ENCODE results near the gene CETP.

CETP gene, protein sequence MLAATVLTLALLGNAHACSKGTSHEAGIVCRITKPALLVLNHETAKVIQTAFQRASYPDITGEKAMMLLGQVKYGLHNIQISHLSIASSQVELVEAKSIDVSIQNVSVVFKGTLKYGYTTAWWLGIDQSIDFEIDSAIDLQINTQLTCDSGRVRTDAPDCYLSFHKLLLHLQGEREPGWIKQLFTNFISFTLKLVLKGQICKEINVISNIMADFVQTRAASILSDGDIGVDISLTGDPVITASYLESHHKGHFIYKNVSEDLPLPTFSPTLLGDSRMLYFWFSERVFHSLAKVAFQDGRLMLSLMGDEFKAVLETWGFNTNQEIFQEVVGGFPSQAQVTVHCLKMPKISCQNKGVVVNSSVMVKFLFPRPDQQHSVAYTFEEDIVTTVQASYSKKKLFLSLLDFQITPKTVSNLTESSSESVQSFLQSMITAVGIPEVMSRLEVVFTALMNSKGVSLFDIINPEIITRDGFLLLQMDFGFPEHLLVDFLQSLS

DNA sequence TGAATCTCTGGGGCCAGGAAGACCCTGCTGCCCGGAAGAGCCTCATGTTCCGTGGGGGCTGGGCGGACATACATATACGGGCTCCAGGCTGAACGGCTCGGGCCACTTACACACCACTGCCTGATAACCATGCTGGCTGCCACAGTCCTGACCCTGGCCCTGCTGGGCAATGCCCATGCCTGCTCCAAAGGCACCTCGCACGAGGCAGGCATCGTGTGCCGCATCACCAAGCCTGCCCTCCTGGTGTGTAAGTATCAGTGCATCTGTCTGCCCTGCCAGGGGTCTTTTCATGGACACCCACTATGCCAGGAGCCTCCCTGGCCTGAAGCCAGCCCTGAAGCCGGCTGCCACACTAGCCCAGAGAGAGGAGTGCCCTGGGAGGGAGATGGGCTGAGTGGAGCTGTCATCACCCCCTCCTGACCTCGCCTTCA, at the start of gene CETP:
CETP (plus strand) TSS at position 100 of the 431 bp plus-strand sequence; CDS start at position 130, 30 bp downstream.
- DNase-seq (ENCODE audit: low read depth in 3 of 3), result no peak

DNA sequence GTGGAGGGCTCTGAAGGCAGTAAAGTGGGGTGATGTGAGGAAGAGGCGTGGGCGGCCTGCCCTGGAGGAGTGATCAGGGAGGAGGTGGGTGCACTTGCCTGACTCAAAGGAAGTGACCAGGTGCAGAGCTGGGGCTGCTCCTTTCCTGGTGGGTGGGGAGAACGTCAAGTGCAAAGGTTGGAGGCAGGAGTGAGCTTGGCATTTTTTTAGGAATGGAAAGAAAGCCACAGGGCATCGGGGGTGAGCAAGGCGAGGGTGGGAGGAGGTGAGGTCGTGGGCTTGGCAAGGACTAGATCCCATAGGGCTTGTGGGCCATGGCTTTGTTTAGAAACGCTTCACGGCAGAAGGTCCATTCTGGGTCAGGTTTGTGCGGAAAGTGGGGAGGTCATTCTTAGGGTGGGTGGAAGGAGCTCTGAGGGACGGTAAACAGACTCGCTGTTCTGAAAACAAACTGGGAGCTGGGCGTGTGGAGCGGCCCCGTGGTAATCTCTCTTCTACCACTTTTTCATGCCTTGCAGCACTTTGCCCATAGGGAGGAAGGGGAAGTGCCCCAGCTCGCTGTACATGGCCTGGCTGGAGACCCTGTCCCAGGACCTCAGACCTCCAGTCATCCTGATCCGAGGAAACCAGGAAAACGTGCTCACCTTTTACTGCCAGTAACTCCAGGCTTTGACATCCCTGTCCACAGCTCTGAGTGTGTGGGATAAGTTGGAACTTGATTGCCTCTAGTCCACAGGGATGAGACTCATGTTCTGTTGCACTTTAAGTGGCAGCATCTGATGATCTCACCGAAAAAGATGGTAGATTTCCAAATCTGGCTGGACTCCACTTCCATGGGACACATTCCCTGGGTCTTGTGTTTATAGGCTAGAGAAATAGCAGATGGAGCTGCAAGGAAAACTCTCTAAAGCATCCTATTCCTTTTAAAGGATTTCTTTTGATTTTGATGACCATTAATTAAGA, 48.7 kb upstream of the CETP start:
- no peak for DNase-seq (ENCODE audit: low read depth in 3 of 3)

DNA sequence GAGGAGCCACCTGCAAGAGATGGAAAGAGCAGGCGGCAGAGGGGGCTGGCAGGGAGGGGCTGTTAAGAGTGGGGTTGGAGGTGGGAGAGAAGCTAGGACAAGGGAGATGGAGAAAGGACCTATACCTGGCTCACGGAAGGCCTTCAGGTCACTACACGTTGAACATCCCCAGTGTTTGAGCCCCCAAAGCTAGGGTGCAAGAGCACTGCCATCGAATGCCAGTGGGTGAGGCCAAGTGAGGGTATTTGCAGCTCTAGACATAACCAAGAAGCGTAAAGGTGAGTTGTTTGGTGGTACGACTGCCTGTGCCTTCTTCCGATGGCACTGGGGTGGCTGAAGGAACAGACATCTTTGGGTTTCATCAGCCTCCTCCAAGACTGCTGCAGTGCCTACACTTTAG, 46.9 kb upstream of the CETP start:
- no peak for DNase-seq (ENCODE audit: low read depth in 3 of 3)

DNA sequence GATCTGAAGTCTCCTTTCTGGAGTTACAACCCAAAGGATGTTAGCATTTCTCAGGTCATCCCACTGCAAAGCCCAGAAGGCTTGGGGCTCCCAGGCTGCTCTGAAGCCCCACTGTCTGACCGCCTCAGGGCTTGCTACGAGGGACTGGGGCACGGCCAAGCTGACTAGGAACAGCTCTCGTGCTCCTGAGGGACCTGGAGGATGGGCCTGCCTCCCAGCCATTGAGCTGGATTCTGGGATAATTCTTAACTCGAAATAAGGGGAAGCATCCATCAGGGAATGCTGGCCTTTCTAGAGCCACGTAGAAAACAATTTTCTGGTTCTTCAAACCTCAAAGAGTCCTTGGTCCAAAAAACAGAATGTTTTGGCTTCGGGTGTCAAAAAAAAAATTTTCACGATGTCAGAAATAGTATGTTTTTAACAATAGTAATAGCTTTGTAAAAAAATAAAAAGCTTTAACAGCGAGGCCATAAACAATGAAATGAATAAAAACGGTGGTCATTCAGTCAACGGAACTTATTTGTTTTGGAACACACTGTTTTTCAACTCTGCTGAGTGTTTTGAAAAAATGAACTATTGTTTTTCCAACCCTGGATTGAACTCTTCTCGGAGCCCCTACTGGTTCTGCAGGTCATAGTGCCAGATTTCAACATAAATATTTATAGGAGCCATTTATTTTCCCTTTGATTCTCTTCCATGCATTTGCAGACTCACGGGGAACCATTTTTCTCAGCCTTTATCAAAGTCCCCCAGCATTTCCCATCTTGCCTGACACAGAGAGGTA, 46.2 kb upstream of the CETP start:
- no peak for DNase-seq (ENCODE audit: low read depth in 3 of 3)

DNA sequence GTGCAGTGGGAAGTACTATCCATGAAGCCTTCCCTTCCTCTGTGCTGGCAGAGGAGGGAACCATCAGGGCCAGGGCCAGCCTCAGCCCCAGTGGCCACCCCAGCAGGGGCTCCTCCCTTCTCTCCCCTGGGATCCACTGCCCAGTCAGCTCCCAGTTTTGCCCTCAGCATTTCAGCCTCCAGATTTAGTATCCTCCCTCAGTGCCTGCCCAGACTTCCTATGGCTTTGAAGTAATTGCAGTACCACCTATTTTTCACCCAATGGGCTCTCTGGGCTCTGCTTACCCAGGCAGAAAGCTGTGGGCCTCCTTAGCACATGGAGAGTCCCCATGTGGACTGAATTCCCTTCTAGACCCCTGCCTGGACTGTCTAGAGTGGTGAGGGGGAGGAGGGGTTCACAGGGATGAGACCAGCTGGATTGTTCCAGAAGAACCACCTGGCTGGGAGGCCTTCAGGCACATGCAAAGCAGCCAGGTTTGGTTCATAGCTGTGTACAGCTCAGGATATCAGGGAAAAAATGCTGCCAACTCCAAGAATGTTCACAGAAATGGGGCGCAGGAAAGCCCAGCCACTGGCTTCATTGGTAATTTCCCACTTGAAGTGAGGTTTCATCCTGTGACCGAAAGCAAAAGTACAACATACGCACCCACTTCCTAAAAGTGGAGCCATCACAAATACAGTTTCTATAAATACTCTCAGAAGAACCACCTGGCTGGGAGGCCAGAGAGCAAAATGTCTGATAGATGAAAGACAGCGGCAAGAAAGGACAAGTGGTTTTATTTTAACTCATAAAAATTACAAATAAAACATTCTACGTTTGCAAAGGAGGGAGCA, 45.0 kb upstream of the CETP start:
- DNase-seq (ENCODE audit: low read depth in 3 of 3), result peak in 1 of 3 experiments; percentile 16

DNA sequence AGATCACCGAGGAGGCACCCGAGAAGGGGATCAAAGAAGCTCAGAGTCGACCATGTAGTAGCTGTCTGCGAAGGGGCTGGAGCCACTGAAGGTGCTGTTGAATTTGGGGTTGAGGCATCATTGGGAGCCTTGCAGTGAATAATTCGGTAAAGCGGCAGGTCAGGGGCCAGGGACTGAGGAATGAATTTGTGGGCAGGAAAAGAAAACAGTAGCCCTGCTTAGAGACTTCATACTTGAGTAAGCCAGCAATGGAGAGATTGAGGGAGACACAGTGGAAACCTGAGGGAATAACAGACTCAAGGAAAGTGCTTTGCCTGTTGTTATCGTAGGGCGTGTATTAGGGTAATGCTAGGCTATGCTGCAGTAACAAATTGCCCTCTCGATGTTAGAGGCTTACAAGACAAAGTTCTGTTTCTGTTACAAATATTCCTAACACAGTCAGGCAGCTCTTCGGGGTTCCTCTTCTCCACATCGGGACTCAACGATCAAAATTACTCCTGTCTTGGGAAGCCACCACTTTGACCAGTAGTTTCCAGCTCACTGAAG, 43.2 kb upstream of the CETP start:
- DNase-seq (ENCODE audit: low read depth in 3 of 3), result no peak

DNA sequence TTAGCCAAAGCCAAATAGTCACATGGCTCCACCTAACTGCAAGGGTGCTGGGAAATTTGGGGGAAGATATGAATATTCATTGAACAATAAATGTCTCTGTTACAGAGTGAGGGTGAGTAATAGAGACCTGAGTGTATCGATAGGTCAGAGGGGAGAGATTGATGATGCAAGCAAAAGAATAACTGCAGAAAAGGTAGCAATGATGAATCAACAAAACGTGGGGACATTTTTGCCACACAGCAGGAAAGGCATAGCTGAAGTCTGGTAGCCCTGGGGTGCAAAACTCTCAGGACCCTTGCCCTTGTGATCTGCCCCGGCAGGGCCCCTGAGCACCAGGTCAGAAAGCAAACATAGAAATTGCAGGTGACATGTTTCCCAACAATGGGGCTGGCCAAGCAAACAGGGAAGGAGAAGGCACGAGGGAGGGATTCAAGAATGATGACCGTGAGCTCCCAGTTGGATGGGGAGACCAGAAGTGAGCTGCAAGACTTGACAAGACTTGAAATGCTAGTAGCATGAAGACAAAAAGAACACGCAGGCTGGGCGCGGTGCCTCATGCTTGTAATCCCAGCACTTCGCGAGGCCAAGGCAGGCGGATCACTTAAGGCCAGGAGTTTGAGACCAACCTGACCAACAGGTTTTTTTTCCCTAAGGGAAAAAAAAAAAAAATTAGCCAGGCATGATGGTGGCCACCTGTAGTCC, 42.5 kb upstream of the CETP start:
- no peak for DNase-seq (ENCODE audit: low read depth in 3 of 3)

DNA sequence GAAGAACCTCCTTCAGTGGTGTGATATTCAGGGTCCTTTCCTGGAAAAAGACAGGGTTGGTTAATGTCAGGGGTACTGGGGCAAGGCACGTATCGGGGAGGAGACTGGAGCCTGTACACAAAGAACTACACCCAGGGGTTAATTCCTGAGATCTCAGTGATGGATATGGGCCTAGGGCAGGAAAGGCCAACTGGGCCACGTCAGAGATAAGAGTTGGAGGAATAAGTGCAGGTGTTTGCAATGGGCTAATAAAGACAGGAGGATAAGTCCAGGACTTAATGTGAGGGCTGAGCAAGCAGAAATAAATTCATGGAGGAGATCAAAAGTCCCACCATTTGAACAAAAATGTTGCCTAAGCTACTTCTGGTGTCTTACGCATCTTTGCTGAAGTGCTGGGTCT, 40.2 kb upstream of the CETP start:
- no peak for DNase-seq (ENCODE audit: low read depth in 3 of 3)

DNA sequence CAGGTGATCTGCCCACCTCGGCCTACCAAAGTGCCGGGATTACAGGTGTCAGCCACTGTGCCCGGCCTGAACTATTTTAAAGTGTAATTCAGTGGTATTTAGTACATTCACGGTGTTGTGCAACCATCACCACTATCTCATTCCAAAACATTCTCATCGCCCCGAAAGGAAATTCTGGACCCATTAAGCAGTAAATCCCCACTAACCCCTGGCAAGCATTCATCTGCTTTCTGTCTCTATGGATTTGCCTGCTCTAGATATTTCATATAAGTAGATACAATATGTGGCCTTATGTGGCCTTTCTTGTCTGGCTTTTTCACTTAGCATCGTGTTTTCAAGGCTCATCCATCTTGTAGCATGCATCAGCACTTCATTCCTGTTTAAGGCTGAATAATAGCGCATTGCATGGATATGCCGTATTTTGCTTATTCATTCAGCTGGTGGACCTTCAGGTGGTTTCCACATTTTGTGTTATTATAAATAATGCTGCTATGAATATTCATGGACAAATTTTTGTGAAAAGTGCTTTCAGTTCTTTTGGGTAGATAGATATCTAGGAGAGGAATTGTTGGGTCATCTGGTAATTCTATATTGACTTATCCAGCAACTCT, 38.2 kb upstream of the CETP start:
- DNase-seq (ENCODE audit: low read depth in 3 of 3), result no peak

DNA sequence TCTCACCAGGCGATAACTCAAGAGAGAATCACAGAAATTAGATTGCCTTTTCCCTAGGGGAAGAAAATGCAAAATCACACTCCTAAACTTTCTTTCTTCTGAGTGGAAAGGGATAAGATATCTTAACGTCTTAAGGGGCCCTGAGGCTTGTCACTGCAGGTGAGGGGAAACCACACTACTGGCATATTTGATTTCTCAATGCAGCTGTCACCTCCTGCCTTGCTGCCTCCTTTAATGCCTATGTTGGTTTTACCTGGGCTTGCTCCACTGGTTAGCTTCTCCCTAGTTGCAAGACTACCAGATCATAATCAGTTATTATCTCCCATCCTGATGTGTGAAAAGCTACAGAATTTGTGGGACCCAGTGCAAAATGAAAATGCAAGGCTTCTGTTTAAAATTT, 34.3 kb upstream of the CETP start:
- DNase-seq (ENCODE audit: low read depth in 3 of 3), result no peak

DNA sequence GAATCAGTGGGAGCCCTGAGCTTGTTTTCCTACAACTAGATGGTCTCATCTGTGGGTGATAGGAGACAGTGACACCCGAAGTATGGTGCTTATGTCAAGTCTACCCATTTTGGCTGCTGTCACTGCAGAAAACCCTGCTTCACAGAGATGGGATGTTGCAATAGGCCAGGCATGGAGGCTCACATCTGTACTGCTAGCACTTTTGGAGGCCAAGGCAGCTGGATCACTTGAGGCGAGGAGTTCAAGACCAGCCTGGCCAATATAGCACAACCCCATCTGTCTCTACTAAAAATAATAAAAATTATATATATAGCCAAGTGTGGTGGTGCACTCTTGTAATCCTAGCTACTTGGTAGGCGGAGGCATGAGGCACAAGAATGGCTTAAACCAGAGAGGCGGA, 32.1 kb upstream of the CETP start:
- DNase-seq (ENCODE audit: low read depth in 3 of 3), result no peak

DNA sequence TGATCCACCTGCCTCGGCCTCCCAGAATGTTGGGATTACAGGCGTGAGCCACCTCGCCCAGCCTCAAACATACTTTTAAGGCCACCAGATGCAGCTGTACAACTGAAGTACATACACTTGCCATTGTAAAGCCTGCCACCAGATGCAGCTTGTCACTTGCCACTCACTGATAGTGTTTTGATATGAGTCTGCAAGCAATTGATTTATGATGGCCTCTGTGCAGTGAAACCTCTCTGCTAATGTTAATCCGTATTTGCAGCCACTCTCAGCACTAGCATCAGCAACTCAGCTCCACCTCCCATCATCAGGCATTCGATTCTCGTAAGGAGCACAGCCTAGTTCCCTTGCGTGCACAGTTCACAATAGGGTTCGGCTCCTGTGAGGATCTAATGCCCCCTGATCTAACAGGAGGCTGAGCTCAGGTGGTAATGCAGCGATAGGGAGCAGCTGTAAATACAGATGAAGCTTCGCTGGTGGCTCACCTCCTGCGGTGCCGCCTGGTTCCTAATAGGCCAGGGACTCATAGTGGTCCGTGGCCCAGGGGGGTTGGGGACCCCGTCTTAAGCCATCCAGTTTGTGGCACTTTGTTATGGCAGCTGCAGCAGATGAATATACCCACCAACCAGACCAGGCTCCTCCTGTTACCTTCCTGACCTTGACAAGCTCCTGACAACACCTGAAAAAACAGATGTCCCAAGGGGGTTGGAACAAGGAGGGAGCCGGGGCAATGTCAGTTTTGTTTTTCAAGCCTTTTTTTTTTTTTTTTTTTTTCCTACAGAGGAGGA, 31.1 kb upstream of the CETP start:
- DNase-seq (ENCODE audit: low read depth in 3 of 3), result no peak

DNA sequence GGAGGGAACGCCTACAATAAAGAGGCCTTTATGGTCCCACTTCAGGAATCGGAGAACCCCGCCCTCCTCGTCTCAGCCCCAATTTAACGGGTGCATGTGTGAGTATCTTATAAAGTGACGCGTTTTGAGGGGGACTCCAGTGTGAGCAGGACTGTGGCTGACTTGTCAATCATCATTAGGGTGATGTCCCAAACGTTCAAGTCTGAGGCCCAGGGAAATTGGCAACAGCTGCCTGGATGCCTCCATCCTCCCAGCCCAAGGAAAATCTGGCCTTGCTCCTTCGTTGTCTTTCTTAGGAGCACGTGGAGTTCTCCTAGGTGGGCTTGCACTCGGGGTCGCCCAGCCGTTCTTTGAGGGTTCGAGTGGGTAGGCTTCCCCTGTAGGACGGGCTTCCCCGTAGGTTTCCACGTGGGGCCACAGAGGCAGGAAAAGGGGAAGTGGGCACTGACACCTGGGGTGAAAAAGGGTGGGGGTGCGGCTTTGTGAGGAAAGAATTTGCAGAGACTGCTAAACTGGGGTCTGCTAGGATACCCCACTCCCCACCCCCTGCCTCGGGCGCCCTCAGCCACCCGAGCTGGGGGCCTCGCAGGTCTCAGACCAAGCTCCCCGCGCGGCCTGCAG, 30.4 kb upstream of the CETP start:
- no peak for DNase-seq (ENCODE audit: low read depth in 3 of 3)

DNA sequence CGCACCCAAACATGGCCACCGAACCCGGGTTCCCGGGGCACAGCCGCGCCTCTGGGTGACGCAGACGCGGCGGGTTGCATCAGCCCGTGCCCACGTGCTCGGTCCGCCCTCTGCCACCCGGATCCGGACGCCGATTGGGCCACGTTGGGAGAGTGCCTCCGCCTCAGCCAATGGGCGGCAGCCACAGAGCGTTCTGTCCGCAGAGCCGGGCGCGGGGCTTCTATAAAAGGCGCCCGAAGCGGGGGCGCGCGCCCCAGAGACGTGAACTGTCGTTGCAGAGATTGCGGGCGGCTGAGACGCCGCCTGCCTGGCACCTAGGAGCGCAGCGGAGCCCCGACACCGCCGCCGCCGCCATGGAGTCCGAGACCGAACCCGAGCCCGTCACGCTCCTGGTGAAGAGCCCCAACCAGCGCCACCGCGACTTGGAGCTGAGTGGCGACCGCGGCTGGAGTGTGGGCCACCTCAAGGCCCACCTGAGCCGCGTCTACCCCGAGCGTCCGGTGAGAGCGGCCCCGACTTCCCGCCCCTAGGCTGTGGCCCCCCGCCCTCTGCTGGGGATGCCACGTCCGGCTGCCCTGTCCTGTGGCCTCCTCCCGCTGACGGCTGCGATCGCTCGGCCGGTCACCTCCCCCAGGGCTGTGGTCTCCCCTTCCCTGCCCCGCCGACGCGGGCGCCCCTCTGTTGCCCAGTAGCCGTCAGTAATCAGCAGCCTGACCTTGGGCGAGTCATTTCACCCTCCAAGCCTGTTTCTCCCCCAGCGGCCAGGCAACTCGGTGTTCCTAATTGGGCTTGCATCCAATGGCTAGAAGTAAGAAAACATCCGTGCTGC, 29.6 kb upstream of the CETP start, which contains the start of gene HERPUD1:
HERPUD1 (plus strand) TSS at position 251 of the 829 bp plus-strand sequence; CDS start at position 354, 103 bp downstream.
- peak; percentile 98 to 99 (median 99) for DNase-seq (ENCODE audit: low read depth in 3 of 3)

DNA sequence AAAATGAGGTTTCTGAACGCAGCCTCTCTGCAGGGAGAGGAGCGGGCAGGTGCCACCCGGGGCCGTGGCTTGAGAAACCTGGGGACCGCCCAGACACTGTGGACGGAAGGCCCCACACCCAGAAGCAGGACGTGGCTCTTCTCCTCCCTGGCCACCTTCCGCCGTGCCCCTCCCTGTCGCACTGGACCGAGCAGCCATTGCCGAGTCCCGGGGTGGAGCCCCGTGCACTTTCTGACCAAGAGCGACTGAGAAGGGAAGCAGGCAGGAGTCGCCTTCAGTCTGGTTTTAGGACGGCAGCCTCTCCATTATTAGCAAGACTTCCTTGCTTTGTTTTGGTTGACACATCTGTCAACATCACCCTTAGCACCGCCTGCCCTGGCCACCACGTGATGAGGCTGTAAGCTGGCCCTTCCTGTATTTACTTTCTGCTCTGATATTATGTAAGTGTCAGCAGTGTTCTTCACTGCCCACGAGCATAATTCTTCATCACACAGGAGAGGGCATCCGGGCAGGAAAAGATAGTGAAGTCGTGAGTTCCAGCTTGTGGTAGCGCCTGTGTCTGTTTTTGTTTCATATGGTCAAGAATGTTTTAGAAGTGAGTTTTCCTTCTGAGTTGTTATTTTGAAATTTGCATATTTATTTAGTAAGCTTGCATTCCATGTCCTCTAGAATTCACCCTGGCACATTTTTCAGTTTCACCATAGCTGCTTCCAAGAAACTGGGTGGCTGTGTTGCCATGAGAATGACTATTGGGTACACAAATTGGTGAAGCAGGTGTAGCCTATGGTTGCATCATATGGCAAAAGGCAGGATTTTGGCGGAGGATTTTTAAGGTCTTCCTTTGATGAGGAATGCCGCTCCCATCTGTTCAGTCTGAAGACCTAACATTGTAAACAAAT, 28.8 kb upstream of the CETP start:
- peak in 1 of 3 experiments; percentile 31 for DNase-seq (ENCODE audit: low read depth in 3 of 3)

Measured in stimulated activated CD4-positive, alpha-beta T cell treated with anti-CD3 and anti-CD28 coated beads, TNF-alpha, amount 100 ng/mL, for 24 hours (primary cell).